Measurements from ENCODE around the gene DOCK10. TPM values are rescaled to one million over a fixed set of nuclear protein-coding genes. Genes with fewer than 3 reads are reported as not detected.

Gene DOCK10
- total RNA-seq, 1 donor from 2014 or later = 10.2 TPM

DNA sequence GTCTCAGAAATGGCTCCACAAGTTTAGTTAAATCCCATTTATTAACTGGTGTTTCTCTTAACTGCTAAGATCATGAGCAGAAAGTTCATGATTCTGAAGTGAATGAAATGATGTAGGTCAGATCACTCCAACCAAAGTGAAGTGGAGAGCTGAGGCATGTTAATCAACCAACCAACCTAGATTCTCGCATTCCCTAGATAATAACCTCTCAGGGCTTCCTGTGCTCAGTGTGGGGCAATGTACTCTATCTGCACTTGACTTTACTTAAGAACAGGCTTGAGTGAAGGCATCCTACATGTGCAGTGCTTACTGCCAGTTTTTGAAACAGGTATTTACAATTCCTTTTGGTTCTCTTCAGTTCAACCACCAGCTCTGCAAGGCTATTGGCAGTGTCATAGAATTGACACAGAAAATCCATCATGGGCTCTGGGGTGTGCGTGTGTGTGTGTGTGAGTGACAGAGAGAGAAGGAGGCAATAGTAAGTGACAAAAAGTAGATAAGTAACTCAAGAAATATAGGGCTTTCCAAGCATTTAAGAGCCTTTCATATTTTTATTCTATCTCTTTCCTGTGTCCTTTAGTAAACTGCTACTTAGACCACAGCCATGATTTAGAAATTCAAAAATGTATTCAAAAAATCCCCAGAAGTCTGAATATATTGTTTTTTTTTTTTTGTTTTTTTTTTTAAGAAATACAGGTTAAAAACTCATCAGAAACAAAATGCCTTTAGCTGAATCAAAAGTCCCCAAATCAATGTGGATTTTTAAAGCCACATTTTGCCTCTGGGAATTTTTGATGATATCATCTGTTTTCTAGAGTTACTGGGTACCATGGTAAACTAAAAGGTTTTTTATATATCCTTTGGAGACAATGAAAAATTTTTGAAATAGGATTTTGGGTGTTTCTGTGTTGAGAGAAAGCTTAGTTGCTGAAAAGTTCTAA, 28.6 kb downstream of the DOCK10 start:
- FAIRE-seq (peak; percentile 58), DNase-seq (ENCODE audit: low spot score in 2 of 2) (no peak)

DNA sequence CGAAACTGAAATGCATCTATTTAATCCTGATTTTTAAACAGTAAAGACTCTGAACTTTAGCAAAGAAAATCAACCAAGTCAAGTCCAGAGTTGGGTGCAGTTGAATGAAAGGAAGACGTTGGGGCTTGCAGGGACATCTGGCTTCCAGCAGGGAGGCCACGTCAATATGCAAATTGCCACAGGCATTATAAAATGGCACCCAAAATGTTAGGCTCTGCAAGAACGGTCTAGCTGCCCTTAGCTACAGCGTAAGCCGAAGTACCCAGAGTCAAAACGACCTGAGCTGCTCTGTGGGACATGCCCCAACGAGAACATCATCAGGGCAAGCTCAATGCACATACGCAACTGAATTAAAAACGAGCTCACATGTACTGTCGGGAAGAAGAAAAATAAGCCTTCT, 30.7 kb downstream of the DOCK10 start:
- DNase-seq (ENCODE audit: low spot score in 2 of 2) (no peak), FAIRE-seq (no peak)

DNA sequence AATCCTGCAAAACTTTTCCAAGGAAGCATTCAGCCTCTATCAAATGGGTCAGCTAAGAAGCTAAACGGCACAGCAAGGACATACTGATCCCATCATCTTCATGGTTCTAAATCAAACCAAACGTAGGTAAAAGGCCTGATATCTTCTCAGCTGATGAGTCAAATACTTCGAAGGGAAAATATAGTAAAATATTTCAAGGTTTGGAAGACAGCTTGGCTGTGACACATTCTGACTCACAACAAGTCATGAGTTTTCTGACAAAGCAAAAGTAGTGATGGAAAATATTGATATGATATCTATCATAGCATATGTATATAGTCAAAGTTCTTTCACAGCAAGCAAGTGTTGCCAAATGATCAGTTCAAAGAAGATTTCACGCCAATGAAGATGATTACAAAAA, 31.5 kb downstream of the DOCK10 start:
- DNase-seq (ENCODE audit: low spot score in 2 of 2) (no peak), FAIRE-seq (no peak)

DNA sequence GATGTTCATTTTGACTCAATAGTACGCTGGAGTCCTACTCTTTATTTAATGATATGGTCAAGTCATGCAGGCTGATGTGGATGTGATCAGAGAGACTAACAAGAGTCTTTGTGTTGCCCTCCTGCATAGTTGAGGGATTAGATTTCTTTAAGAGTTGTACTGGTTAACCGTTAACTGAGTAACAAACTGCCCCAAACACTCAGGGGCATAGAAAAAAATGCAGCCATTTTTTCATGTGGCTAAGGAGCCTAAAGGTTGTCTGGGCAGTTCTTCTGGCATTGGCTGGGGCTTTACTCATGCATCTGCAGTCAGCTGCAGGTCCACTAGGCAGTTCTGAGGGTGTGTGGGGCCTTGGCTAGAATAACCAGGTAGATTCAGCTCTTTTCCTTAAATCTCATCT, 32.5 kb downstream of the DOCK10 start:
- no peak for FAIRE-seq
- no peak for DNase-seq (ENCODE audit: low spot score in 2 of 2)

DNA sequence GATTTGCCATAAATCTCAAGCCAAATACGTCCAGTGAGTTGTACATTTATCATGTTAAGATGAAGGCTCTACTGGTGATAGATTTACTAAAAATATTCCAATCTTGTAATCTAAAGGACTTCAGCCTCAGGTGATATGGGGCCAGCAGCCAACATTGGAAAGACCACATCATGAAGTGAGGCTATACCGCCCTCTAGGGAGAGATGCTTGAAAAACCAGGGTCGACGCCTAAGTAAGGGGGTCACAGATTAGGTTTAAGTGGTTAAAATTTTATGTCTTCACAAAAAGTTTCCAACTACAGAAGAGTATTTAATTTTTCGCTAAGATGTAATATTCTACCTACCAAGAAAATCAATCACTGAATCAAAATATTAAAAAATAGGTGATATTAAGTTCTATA, 33.3 kb downstream of the DOCK10 start:
- FAIRE-seq (no peak), DNase-seq (ENCODE audit: low spot score in 2 of 2) (no peak)

DNA sequence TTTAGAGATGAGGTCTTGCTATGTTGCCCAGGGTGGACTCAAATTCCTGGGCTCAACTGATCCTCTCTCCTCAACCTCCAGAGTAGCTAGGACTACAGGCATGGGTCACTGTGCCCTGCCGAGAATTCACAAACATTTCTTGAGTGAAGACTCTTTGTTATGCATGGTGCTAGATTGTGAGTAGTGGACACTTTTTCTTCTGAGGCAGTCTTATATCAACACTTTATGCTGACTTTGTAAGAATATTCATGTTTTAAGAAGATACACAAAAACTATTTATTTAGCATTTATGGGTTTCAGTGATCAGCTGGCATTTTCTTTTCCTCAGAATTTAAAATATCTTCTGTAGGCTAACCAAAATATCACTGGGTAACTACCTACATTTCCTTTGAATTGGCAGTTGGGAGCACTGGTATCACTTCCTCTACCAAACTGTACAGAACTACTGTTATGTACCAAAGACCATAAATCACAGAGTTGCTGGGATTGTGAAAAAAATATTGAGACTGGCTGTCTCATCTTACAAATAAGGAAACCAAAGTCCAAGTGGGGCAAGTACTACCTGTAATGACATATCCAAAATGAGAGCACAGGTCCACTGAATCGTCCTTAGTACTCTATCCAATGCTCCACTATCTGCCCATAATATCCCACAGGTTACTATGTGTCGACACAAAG, 34.0 kb downstream of the DOCK10 start:
- DNase-seq (ENCODE audit: low spot score in 2 of 2) (no peak), FAIRE-seq (no peak)

DNA sequence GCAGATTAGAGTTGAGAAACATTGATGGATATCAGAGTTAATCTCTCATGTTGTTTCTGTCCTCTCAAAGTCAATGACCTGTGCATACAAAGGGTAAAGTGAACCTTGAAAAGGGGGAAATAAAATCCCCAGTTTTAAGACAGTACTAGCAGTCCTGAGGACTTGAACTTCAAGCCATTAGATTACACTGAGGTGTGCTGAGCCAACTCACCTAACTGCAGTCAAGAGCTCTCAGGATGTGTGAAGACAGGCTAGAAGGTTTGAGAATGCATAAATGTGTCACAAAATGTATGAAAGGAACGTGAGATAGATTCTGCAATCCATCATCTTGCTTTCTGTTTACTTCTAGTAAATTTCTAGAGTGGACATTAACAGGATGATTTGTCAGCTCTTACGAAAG, 35.5 kb downstream of the DOCK10 start:
- no peak for DNase-seq (ENCODE audit: low spot score in 2 of 2)
- FAIRE-seq = no peak

DNA sequence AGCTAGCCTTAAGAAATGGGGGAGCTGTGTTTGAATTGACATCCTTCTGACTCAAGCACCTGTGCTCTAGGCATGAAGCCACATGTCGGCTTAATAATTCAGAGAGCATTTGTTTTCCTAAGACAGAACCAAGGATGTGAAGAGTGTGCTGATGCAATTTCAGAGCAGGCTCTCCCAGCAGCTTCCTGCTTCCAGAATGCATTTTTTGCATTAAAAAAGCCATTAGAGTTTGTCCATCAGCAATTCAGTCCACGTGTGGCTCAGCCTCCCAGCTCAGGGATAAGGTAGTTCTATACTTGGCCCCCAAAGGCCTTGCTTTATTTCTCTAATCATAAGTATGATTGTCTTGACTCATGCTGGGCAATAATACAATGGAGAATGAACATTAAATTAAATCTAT, 37.7 kb downstream of the DOCK10 start:
- DNase-seq (ENCODE audit: low spot score in 2 of 2) (no peak), FAIRE-seq (no peak)

DNA sequence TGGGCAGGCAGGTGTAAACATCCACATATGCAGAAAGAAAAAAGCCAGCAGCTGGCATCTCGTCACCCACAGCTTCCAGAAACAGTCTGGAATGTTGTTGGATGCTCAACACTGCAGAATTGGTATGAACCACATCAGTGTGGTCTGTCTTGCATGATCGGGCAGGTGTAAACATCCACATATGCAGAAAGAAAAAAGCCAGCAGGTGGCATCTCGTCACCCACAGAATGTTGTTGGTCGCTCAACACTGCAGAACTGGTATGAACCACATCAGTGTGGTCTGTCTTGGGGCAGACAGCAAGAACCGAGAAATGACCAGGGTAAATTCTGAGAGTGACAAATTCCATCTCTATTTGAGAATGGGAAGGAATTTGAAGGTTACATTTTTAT, 39.6 kb downstream of the DOCK10 start:
- FAIRE-seq (no peak), DNase-seq (ENCODE audit: low spot score in 2 of 2) (no peak)

DNA sequence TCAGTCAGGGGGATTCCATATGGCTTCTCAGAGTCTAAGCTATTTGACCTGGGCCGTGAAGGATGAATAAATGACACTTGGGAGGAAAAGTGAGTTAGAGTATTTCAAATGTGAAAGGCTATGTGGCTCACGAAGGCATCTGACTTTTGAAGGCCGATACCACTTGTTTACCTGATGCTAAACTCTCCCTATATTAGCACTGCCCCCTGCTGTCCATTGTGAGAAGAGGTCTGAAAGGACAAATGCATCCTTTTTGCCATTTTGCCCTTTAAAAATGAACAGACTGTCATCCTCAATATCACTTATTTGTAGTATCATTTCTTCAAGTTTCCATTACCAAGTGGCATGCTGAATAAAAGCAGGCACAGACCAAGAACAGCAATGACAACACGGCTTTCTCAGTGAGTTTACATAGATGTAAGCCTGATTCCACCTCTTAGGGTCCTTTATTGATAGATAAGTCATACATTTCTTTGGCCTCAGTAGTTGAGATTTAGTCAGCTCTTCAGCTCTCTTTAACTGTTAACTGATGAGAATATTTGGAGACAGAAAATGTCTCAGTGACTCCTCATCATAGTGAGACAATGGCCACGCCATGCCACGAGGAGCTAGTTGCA, 40.1 kb downstream of the DOCK10 start:
- FAIRE-seq (no peak), DNase-seq (ENCODE audit: low spot score in 2 of 2) (peak in 1 of 2 donors; percentile 36)

DNA sequence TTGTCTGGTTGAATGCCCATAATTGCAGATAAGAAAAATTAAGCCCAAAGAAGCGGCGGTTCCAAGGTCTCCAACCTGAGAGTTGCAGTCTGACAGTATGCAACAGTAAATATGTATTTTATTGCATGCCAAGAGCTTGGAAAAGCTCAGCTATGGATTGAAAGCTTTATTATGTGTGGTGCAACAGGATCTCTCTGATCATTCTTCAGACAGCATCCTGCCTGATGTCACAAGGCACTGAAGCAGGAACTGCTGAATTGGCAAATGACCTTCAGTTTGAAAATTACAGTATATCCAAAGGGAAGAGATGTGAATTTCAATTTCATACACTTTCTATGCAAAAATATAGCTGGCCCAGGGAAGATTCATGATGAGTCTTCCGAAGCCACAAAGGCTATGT, 42.5 kb downstream of the DOCK10 start:
- FAIRE-seq (no peak), DNase-seq (ENCODE audit: low spot score in 2 of 2) (no peak)

DNA sequence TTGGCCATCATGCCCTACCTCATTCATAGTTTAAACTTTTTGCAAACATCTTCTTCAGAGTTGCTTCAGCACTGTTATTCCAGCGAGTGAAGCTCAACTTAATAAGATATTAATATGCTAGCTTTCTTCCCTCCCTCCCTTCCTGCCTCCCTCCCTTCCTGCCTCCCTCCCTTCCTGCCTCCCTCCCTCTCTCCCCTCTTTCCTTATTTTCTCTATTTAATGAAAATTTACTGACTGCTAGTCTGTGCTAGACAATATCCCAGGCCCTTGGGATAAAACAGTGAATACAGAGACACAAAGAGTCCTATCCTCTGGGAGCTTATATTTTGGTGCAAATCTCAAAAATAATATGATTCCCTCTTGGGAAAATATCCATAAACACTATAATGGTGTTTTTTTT, 42.9 kb downstream of the DOCK10 start:
- DNase-seq (ENCODE audit: low spot score in 2 of 2) (no peak), FAIRE-seq (no peak)

DNA sequence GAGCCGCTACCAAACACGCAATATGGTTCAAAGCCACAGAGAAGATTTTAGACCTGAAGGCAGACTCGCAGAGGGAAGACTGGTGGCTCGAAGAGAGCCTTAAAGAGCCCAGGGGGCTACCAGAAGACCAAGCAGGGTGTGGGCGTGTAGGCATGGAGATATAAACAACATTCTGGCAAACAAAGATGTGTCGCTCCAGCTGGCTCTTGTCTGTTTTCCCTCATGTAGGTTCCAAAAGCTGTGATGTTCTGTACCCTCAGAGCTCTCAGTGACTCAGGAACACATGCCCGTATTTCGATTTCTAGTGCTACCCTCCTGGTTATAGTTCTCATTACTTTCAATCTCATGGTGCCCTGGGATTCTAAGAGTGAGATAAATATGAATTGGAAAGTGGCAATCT, 44.5 kb downstream of the DOCK10 start:
- no peak for FAIRE-seq

DNA sequence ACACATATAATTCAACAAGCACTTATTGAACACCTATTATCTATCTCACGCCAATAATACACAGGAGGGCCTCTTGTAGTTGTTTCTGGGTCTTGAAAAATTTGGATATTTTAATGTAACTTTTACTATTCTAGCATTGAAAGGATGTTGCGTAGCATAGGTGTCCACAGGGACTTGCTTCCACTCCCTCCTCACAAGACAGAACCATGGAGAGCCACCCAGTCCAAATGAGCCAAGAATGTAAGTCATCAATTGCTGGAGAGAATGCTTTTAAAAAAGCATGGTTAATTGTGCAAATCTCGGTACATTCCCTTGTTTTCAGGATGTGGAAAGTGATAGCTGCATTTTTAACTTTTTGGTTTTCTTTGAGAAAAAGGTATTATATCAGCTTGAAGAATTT, 46.8 kb downstream of the DOCK10 start:
- DNase-seq (ENCODE audit: low spot score in 2 of 2) (no peak), FAIRE-seq (no peak)

More for the DNA sequence above, 44.5 kb downstream of the DOCK10 start:
- DNase-seq (ENCODE audit: low spot score in 2 of 2) = no peak

DNA sequence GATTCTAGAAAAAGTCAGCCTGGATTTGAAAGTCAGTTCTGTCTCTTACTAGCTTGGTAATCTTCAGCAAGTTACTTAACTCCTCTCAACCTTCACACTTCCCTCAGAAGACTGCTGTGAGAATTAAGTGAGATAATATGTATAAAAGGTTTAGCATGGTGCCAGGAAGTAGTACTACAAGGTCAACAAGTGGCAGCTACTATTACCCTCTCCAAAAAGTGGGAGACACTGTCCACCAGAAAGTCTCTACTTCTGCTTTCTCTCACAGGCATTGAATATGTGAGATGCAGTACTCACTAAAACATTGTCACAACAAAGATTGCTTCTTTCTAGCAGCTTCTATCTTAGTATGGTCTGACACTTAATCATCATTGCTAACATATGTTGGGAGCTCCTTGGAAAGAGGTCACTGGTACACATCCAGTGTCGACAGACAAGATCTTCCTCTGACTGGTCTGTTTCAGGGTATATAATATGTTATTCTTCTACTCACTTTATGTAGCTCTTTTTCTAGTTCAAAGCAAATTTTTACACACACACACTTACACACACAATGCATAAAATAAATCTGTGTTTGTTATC, 47.9 kb downstream of the DOCK10 start:
- DNase-seq (ENCODE audit: low spot score in 2 of 2) (no peak), FAIRE-seq (no peak)

DNA sequence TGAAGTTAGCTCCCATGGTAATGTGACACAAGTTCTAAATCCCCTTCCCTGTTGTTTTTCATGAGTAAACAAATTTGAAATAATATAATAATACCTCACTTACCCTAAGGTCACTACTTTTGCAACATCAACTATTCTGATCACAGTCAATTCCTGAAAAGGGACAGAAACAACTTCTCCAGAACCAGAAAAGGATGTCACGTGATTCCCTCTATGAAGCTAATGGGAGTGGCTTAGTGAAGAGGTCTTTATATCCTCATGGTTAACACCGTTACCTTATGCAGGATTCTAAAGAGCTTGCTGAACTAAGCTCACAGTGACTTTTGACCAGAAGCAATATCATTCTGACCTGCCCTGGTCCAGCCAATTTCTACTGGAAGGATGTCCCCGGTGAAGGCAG, 51.6 kb downstream of the DOCK10 start:
- DNase-seq (ENCODE audit: low spot score in 2 of 2) (no peak), FAIRE-seq (no peak)

DNA sequence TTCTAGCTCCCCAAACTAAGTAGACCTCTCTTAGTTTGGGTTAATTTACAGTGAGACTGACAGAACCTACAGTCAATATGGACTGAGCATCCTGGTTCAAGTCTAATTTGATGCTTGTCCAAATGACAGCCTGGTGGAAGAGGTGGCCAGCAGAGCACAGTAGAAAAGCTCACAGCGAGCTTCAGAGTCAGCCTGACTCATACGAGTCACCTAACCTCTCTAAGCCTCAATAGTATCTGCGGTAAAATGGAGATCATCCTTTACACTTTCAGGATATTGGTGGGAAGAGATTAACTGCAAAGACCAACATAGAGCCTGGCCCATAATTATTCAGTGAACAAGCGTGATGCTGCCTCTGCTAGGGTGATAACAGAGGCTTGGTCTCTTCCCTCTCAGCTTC, 54.5 kb downstream of the DOCK10 start:
- no peak for FAIRE-seq
- DNase-seq (ENCODE audit: low spot score in 2 of 2) = no peak

DNA sequence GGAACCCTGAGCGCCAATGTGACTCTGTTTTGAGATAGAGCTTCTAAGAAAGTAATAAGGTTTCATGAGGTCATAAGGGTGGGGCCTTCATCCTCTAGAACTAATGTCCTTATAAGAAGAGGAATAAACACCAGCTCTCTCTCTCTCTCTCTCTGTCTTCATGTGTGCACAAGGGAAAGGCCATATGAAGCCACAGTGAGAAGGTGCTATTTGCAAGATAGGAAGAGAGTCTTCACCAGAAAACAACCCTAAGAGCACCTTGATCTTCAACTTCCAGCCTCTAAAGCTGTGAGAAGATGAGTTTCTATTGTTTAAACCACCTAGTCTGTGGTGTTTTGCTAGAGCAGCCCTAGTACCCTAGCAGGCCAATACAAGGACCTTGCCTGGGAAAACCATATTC, 55.8 kb downstream of the DOCK10 start:
- FAIRE-seq (no peak), DNase-seq (ENCODE audit: low spot score in 2 of 2) (no peak)

DNA sequence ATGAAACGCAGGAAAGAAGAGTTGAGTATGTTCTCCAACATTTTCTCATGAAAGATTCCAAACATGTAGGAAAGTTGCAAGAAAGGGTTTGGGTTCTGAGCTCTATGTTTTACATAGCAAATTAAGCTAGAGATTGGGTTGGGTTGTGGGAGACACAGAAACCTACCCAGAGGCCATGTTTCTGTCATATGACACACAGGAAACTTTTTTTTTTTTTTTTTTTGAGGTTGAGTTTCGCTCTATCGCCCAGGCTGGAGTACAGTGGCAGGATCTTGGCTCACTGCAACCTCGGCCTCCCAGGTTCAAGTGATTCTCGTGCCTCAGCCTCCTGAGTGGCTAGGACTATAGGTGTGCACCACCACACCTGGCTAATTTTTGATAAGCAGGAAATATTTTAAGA, 57.6 kb downstream of the DOCK10 start:
- FAIRE-seq = no peak
- no peak for DNase-seq (ENCODE audit: low spot score in 2 of 2)

DNA sequence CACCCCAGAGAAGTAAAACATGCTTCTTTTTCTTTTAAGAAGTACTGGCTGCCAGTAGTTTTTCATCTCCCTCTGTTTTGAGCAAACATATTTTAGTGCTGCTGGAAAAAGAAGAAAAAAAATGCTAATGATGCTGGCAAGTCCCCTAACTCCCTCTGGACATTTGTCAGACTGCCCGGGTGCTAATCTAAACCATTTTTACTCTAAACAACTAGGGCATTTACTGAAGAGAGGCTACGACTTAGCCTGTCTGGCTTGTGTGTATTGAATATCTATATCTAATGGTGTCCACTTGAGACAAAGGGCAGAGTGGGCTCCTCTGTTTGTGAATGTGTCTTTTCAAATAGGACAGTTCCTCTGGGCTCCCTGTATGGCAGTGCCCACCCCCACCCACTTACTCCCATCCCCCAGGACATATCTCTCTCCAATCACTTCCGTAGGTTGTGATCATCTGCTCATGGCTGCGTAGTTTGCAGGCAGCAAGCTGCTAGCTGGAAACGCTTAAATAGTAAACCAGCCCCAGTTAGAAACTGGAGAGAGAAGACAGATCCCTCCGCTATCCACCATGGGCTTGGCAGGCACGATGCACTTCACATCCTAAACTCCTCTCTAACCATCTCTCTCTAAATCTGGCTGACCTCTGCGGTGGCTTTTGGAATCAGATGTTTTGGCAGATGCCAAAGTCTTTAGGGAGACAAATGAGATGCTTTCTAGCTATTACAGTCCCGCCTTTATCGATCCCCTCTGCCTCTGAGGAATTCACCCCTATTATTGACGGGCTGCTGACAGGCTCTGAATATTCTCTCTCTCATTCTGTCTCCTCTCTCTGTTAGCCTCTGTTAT, 58.3 kb downstream of the DOCK10 start:
- DNase-seq (ENCODE audit: low spot score in 2 of 2) = no peak
- no peak for FAIRE-seq
